Measurements from ENCODE around the gene UGT2B17. TPM values are rescaled to one million over a fixed set of nuclear protein-coding genes. Genes with fewer than 3 reads are reported as not detected.
"Not testable (repeated sequence)": the region's sequence is repeated elsewhere in the genome, so short reads cannot be mapped to it uniquely, and the experiment has no call there.

The UGT2B17 gene
- total and polyA plus RNA-seq, 4 donors, result not detected

- DNase-seq (ENCODE audit: low read depth in 4 of 6, low spot score in 6 of 6); H3K27ac ChIP-seq (ENCODE audit: low read depth, low read length); H3K4me1 ChIP-seq (ENCODE audit: control insufficient read depth, insufficient read depth, low read length); H3K4me3 ChIP-seq (ENCODE audit: low read depth, low read length); H3K9me3 ChIP-seq (ENCODE audit: control insufficient read depth, insufficient read depth, low read length); H3K27me3 ChIP-seq (ENCODE audit: control insufficient read depth, insufficient read depth, low read length); H3K36me3 ChIP-seq (ENCODE audit: control insufficient read depth, insufficient read depth, low read length): not testable (repeated sequence)
- WGBS (ENCODE audit: insufficient coverage), result no CpG with 5 or more reads among the region's 13 CpGs
Measured at GRCh38 chr4:68542742-68543141, 33.4 kb downstream of the UGT2B17 start.

GRCh38 chr4:68536375-68536774, 39.7 kb downstream of the UGT2B17 start:
- no peak overlapping the region for H3K27ac ChIP-seq (ENCODE audit: low read depth, low read length)
- no peaks in the 10 kb centered on the region for H3K4me1 ChIP-seq (ENCODE audit: control insufficient read depth, insufficient read depth, low read length)
- H3K36me3 ChIP-seq (ENCODE audit: control insufficient read depth, insufficient read depth, low read length), result no peaks in the 10 kb centered on the region
- no peak for DNase-seq (ENCODE audit: low read depth in 4 of 6, low spot score in 6 of 6)
- no peak overlapping the region for H3K4me3 ChIP-seq (ENCODE audit: low read depth, low read length)
- WGBS (ENCODE audit: insufficient coverage), result no CpG with 5 or more reads among the region's 3 CpGs
- H3K9me3 ChIP-seq (ENCODE audit: control insufficient read depth, insufficient read depth, low read length), result no peaks in the 10 kb centered on the region
- no peaks in the 10 kb centered on the region for H3K27me3 ChIP-seq (ENCODE audit: control insufficient read depth, insufficient read depth, low read length)

- H3K4me3 ChIP-seq (ENCODE audit: low read depth, low read length), result no peak overlapping the region
- no peaks in the 10 kb centered on the region for H3K4me1 ChIP-seq (ENCODE audit: control insufficient read depth, insufficient read depth, low read length)
- DNase-seq (ENCODE audit: low read depth in 4 of 6, low spot score in 6 of 6), result peak in 1 of 6 donors; percentile 0
- H3K27ac ChIP-seq (ENCODE audit: low read depth, low read length), result no peak overlapping the region
- H3K27me3 ChIP-seq (ENCODE audit: control insufficient read depth, insufficient read depth, low read length), result no peaks in the 10 kb centered on the region
- no peaks in the 10 kb centered on the region for H3K36me3 ChIP-seq (ENCODE audit: control insufficient read depth, insufficient read depth, low read length)
- H3K9me3 ChIP-seq (ENCODE audit: control insufficient read depth, insufficient read depth, low read length), result no peaks in the 10 kb centered on the region
- no CpG with 5 or more reads among the region's 6 CpGs for WGBS (ENCODE audit: insufficient coverage)
Measured at GRCh38 chr4:68535974-68536373, 40.1 kb downstream of the UGT2B17 start.

- H3K9me3 ChIP-seq (ENCODE audit: control insufficient read depth, insufficient read depth, low read length); H3K4me1 ChIP-seq (ENCODE audit: control insufficient read depth, insufficient read depth, low read length); DNase-seq (ENCODE audit: low read depth in 4 of 6, low spot score in 6 of 6); H3K36me3 ChIP-seq (ENCODE audit: control insufficient read depth, insufficient read depth, low read length); H3K27me3 ChIP-seq (ENCODE audit: control insufficient read depth, insufficient read depth, low read length); H3K4me3 ChIP-seq (ENCODE audit: low read depth, low read length); H3K27ac ChIP-seq (ENCODE audit: low read depth, low read length): not testable (repeated sequence)
- no CpG with 5 or more reads among the region's 1 CpG for WGBS (ENCODE audit: insufficient coverage)
Measured at GRCh38 chr4:68522232-68522631, 53.9 kb downstream of the UGT2B17 start.

GRCh38 chr4:68520985-68521384, 55.1 kb downstream of the UGT2B17 start:
- Histone ChIP-seq H3K36me3 (ENCODE audit: control insufficient read depth, insufficient read depth, low read length) (no peaks in the 10 kb centered on the region), H3K4me3 (ENCODE audit: low read depth, low read length) (no peak overlapping the region), H3K9me3 (ENCODE audit: control insufficient read depth, insufficient read depth, low read length) (no peaks in the 10 kb centered on the region), H3K27ac (ENCODE audit: low read depth, low read length) (no peak overlapping the region), H3K27me3 (ENCODE audit: control insufficient read depth, insufficient read depth, low read length) (no peaks in the 10 kb centered on the region), H3K4me1 (ENCODE audit: control insufficient read depth, insufficient read depth, low read length) (no peaks in the 10 kb centered on the region)
- no peak for DNase-seq (ENCODE audit: low read depth in 4 of 6, low spot score in 6 of 6)
- WGBS (ENCODE audit: insufficient coverage), result no CpG with 5 or more reads among the region's 2 CpGs

- H3K36me3 ChIP-seq (ENCODE audit: control insufficient read depth, insufficient read depth, low read length), result no peaks in the 10 kb centered on the region
- no peak overlapping the region for H3K4me3 ChIP-seq (ENCODE audit: low read depth, low read length)
- DNase-seq (ENCODE audit: low read depth in 4 of 6, low spot score in 6 of 6), result no peak
- no peaks in the 10 kb centered on the region for H3K27me3 ChIP-seq (ENCODE audit: control insufficient read depth, insufficient read depth, low read length)
- WGBS (ENCODE audit: insufficient coverage), result no CpG with 5 or more reads among the region's 1 CpG
- no peaks in the 10 kb centered on the region for H3K4me1 ChIP-seq (ENCODE audit: control insufficient read depth, insufficient read depth, low read length)
- H3K9me3 ChIP-seq (ENCODE audit: control insufficient read depth, insufficient read depth, low read length), result no peaks in the 10 kb centered on the region
- no peak overlapping the region for H3K27ac ChIP-seq (ENCODE audit: low read depth, low read length)
Measured at GRCh38 chr4:68518889-68519288, 57.2 kb downstream of the UGT2B17 start.

GRCh38 chr4:68505452-68505851, 70.7 kb downstream of the UGT2B17 start:
- H3K27me3 ChIP-seq (ENCODE audit: control insufficient read depth, insufficient read depth, low read length); H3K4me1 ChIP-seq (ENCODE audit: control insufficient read depth, insufficient read depth, low read length); H3K36me3 ChIP-seq (ENCODE audit: control insufficient read depth, insufficient read depth, low read length); H3K9me3 ChIP-seq (ENCODE audit: control insufficient read depth, insufficient read depth, low read length); DNase-seq (ENCODE audit: low read depth in 4 of 6, low spot score in 6 of 6); H3K27ac ChIP-seq (ENCODE audit: low read depth, low read length); H3K4me3 ChIP-seq (ENCODE audit: low read depth, low read length): not testable (repeated sequence)
- 100% methylated on average over 1 of the region's 1 CpG for WGBS (ENCODE audit: insufficient coverage)

GRCh38 chr4:68504836-68505235, 71.3 kb downstream of the UGT2B17 start:
- H3K27ac ChIP-seq (ENCODE audit: low read depth, low read length); DNase-seq (ENCODE audit: low read depth in 4 of 6, low spot score in 6 of 6); H3K27me3 ChIP-seq (ENCODE audit: control insufficient read depth, insufficient read depth, low read length); H3K9me3 ChIP-seq (ENCODE audit: control insufficient read depth, insufficient read depth, low read length); H3K36me3 ChIP-seq (ENCODE audit: control insufficient read depth, insufficient read depth, low read length); H3K4me3 ChIP-seq (ENCODE audit: low read depth, low read length); H3K4me1 ChIP-seq (ENCODE audit: control insufficient read depth, insufficient read depth, low read length): not testable (repeated sequence)
- WGBS (ENCODE audit: insufficient coverage), result 100% methylated on average over 2 of the region's 4 CpGs

GRCh38 chr4:68503462-68503861, 72.7 kb downstream of the UGT2B17 start:
- H3K27ac ChIP-seq (ENCODE audit: low read depth, low read length); H3K4me1 ChIP-seq (ENCODE audit: control insufficient read depth, insufficient read depth, low read length); H3K27me3 ChIP-seq (ENCODE audit: control insufficient read depth, insufficient read depth, low read length); DNase-seq (ENCODE audit: low read depth in 4 of 6, low spot score in 6 of 6); H3K4me3 ChIP-seq (ENCODE audit: low read depth, low read length); H3K36me3 ChIP-seq (ENCODE audit: control insufficient read depth, insufficient read depth, low read length); H3K9me3 ChIP-seq (ENCODE audit: control insufficient read depth, insufficient read depth, low read length): not testable (repeated sequence)
- 84% methylated on average over 4 of the region's 4 CpGs for WGBS (ENCODE audit: insufficient coverage)

GRCh38 chr4:68499021-68499420, 77.1 kb downstream of the UGT2B17 start:
- H3K27ac ChIP-seq (ENCODE audit: low read depth, low read length), result no peak overlapping the region
- no peaks in the 10 kb centered on the region for H3K27me3 ChIP-seq (ENCODE audit: control insufficient read depth, insufficient read depth, low read length)
- H3K36me3 ChIP-seq (ENCODE audit: control insufficient read depth, insufficient read depth, low read length), result no peaks in the 10 kb centered on the region
- H3K4me3 ChIP-seq (ENCODE audit: low read depth, low read length), result no peak overlapping the region
- no CpG with 5 or more reads among the region's 4 CpGs for WGBS (ENCODE audit: insufficient coverage)
- H3K9me3 ChIP-seq (ENCODE audit: control insufficient read depth, insufficient read depth, low read length), result no peaks in the 10 kb centered on the region
- no peak for DNase-seq (ENCODE audit: low read depth in 4 of 6, low spot score in 6 of 6)
- H3K4me1 ChIP-seq (ENCODE audit: control insufficient read depth, insufficient read depth, low read length), result no peaks in the 10 kb centered on the region
